NCI-H2029 (cell line): ENCODE results near the gene TPSB2.
A peak's percentile ranks its signal among the peaks of the same experiment; 100 is the strongest.
"Not testable (repeated sequence)": the region's sequence is repeated elsewhere in the genome, so short reads cannot be mapped to it uniquely, and the experiment has no call there.

Source experiments
- DNase-seq: peaks from one replicate; lab custom pipeline; 2025; lab: John Stamatoyannopoulos, UW

TPSB2 gene

GRCh38 chr16:1199347-1200013, 30.5 kb downstream of the TPSB2 start:
- DNase-seq, result no peak

DNA sequence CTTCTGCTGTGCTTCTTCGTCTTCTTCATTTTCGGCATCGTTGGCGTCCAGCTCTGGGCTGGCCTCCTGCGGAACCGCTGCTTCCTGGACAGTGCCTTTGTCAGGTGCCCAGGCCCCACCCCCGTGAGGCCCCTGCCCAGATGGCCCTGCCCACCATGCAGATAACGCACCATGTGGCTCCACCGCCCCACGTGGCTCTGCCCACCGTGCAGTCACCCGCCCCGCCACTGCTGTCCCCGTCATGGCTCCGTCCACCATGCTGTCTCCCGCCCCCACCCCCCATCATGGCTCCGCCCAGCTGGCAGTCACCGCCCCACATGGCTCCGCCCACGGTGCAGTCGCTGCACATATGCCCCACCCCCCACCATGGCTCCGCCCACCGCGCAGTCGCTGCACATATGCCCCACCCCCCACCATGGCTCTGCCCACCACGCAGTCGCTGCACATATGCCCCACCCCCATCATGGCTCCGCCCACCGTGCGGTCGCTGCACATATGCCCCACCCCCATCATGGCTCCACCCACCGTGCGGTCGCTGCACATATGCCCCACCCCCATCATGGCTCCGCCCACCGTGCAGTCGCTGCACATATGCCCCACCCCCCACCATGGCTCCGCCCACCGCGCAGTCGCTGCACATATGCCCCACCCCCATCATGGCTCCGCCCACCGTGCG, 31.2 kb downstream of the TPSB2 start:
- DNase-seq, result not testable (repeated sequence)

DNA sequence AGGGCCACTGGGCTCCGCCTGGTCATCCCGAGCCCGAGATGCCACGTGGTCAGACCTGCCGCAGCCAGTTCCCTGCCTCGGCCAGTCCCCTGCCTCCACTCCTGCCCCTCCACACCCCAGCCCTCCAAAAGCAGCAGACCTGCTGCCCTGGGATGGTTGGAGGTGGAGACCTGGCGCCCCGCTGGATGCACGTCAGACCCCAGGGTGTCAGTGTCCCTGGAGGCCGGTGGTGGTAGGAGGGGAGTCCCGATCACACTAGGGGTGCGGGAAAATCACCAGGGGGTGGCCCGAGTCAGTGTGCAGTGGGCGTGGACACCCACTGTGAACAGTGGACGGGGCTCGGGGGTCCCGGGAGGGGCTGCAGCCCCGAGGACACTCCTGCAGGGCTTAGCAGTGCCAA, 31.8 kb downstream of the TPSB2 start:
- DNase-seq, result no peak

DNA sequence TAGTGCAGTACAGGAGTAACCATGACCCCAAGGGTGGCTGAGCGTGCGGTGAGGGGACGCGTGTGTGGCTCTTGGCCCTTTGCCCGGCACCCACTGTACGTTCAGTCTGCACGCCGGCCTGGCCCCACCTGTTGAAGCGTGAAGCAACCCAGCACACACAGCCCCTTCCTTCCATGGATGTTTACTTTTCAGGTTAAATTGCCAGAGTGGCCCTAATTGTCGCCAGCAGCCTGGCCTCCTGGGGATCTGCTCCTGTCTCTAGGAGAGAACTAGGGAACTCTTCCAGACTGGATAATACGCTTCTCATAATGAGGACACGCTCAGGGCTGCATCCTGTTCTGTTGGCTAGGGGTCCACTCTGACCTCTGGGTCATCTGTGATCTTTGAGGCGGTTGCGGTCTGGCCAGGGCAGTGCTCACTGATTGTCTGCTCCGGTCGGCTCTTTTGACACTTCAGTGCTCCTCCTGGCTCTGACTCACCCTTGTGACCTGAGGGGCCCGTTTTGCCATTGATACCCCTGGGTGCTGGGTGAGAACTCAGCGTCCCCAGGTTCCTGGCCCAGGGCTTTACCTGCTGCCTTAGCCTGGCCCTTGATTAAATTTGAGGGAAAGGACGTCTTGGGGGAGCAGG, 32.6 kb downstream of the TPSB2 start:
- peak; percentile 25 for DNase-seq

DNA sequence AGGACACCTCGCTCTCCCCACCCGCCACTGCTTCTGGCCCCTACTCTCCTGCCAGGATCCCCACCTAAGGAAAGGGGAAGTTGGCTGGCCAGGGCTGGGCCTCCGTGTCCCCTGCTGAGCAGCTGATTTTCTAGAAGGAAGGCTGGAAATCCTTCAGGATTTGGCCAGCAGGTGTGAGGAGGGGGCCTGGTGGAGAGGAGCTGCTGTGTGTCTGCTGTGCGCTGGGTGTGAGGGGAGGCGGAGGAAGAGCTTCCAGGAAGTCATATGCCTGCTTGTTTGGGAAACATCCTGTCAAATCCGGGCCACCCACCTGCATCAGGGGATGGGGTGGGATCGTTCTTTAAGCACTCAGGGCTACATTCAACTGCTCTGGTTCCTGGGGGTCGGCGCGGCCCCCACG, 33.5 kb downstream of the TPSB2 start:
- DNase-seq, result no peak

DNA sequence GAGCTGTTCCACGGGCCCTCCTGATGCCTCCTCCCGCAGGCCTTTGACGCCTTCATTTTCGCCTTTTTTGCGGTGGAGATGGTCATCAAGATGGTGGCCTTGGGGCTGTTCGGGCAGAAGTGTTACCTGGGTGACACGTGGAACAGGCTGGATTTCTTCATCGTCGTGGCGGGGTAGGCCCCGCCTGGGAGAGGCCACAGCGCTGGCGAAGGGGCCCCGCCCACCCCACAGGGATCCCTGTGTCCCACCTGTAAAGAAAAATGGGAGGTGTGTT, 34.7 kb downstream of the TPSB2 start:
- DNase-seq, result no peak

DNA sequence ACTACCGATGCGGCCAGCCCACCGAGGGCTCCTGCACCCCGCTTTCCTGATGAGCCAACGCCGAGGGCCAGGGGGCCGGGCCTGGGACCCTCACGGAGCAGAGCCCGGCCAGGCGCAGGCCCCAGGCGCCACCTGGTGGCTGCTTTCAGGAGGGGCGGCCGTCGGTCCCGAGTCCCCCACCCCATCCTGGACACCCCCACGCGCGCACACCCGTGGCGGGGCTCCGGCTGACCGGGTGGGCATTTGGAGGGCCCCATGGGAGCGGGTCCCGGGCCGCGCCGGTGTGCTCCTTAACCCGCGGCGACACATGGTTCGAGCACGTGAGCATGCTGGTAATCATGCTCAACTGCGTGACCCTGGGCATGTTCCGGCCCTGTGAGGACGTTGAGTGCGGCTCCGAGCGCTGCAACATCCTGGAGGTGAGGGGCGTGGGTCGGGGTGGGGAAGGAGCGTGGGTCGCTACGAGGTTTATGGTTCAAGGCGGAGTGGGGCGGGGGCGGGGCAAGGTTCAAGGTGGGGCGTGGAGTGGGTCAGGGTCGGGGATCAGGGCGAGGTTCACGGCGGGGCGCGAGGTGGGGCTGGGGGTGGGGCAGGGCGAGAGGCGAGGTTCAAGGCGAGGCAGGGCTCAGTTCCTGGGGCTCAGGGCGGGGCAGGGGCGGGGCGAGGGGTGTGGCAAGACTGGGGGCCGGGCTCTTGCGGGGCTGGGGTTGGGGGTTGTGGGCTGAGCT, 35.2 kb downstream of the TPSB2 start:
- DNase-seq, result no peak

DNA sequence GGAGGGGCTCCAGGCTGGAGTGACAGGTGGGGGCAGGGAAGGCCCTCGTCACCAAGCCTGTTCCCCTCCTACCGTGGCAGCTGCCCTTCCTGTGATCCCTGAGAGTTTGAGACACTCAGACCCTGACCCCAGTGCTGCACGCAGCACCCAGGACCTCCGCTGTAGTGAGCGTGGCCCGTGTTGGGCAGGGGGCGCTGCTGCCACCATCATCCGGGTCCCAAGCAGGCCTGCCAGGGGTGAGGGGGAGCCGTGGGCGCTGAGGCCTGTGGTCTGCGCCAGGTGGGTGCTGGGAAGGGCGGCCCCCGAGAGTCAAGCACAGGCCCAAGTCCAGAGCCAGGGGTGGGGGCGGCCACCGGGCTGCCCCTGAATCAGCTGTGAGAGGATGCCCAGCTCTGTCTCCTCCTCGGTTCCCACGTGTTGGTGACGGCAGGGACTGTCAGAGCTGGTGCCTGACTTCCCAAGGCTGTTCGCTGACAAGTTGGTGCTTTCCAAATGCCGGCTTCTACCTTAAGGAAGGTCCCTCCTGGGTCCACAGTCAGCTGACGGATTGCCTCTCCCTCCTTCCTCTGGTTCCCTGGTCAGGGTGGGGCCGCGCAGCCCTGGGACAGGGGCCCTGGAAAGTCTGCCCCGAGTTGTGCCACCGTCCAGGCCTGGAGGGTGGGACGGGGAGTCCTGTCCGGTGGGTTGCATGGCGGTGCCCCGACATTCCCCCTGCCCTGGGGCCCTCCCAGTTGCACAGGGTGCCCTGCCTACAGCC, 36.0 kb downstream of the TPSB2 start:
- DNase-seq, result no peak

DNA sequence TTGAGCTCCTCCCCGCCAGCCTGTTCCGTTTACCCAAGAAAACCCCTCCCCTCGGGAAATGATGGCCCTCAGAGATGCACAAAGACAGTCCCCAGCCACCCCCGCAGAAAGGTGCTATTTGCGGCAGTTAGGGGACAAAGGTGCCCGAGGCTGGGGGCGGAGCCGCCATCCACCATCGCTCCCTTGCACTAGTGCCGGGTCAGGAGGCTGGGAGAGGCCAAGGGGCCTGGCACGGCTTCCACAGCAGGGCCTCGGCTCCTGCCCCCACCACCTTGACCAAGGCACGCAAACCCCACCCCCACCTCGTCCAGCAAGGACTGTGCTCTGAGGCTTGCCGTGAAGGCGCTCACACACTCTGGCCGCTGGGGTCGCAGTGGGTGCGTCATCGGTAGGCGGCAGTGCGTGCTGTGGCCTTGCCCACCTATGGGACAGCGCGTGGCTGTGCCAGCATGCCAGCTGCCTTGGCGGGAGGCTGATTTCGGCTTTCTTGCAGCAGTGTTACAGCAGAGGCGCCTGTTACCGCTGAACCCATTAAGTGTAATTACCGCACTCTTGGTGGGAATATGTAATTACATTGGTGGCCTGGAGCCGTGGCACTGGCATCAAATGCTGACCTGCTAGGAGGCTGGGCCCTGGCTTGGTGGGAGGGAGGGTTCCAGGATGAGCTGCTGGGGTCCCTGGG, 36.7 kb downstream of the TPSB2 start:
- peak; percentile 21 for DNase-seq

DNA sequence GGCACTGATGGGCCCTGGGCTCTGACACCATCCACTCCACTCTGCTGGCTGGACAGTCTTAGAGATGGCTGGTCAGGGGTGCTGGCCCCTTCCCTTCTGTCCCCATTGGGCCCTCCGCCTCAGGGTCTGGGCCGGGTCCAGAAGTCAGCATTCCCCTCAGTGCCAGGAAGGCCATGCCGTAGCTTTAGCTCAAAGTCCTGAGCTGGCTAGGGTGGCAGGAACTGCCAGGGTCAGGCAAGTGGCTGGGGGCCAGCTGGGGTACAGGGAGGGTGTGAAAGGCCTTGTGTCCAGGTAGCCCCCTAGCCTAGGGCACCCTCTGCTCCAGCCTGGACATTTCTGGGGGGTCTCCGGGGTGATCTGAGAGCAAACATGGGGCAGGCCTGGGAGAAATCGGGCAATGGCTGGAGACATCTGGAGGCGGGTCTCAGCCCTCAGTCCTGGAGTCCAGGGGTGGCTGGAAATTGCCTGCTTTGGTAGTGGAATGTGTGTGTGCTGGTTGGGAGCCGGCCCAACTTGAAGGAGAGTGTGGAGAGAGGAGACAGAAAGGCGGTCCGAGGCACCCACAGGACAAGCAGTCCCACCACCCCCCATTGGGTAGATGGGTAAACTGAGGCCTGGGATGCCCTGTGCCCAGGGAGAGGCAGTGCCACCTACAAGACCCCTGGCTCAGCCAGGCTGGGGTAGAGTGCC, 37.5 kb downstream of the TPSB2 start:
- DNase-seq, result no peak

- not testable (repeated sequence) for DNase-seq
These were observed 39.2 kb downstream of the TPSB2 start for GRCh38 chr16:1190789-1191188.

DNA sequence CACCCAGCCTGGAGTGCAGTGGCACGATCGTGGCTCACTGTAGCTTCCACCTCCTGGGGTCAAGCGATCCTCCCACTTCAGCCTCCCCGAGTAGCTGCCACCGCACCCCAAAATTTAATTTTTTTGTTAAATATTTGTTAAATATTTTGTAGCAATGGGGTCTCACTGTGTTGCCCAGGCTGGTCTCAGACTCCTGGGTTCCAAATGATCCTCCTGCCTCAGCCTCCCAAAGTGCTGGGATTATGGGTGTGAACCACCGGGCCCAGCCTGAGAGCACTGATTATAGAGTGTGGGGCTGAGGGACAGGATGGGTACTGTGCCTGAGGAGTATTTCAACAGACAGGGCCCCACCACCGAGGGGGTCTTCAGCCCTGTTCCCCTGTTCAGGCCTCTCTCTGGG, 40.5 kb downstream of the TPSB2 start:
- no peak for DNase-seq

DNA sequence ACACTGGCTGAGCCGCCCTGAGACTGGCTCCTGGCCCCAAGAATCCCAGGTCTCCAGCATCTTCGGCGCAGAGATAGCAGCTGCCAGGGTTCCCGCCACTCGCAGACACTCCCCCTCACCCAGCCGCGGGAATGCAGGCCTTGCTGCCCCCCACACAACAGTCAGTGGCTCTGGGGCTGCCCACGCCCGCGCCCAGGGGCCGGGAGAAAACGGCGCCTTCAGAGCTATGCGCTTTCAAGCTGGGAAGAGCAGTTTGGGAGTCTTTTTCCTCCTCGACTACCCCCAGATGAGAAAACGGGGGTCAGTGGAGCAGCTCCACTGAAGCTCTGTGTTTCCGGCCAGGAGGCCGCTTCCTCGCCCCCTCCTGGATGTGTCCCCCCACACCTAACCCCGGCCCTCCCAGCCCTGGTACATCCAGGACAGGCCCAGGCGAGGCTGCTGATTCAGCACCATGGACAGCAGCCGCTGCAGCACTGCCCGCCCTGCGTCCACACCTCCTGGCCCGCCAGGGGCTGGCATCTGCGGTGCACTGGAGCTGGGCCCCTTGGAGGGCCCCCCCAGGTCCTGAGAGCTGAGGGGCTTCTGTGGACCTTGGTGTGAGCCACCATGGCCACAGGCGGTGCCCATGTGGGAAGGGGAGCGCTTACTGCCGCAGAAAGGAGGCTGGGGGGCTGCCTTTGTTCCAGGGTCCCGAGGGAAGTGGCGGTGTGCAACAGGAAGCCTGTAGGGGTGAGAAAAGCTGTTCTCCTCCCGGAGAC, 41.4 kb downstream of the TPSB2 start:
- DNase-seq, result no peak

- DNase-seq, result not testable (repeated sequence)
These were observed 44.4 kb downstream of the TPSB2 start for GRCh38 chr16:1185460-1186207.

DNA sequence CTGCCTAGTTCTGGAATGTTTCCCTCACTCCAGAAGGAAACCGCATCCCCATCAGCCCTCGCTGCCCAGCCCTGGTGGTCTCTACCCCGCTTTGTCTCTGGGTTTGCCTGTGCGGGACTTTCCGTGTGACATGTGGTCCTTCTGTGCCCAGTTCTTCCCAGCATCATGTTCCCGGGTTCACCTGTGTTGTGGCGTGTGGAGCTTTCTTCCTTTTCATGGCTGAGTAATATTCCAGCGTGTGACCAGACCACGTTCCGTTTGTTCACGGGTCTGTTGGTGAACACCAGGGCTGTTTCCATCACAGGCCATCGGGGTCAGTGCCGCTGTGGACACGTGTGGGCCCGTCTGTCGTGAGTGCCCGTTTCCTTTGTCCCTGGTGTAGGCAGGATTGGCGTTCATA, 45.0 kb downstream of the TPSB2 start:
- DNase-seq, result no peak

GRCh38 chr16:1184156-1184868, 45.7 kb downstream of the TPSB2 start:
- DNase-seq, result no peak

DNA sequence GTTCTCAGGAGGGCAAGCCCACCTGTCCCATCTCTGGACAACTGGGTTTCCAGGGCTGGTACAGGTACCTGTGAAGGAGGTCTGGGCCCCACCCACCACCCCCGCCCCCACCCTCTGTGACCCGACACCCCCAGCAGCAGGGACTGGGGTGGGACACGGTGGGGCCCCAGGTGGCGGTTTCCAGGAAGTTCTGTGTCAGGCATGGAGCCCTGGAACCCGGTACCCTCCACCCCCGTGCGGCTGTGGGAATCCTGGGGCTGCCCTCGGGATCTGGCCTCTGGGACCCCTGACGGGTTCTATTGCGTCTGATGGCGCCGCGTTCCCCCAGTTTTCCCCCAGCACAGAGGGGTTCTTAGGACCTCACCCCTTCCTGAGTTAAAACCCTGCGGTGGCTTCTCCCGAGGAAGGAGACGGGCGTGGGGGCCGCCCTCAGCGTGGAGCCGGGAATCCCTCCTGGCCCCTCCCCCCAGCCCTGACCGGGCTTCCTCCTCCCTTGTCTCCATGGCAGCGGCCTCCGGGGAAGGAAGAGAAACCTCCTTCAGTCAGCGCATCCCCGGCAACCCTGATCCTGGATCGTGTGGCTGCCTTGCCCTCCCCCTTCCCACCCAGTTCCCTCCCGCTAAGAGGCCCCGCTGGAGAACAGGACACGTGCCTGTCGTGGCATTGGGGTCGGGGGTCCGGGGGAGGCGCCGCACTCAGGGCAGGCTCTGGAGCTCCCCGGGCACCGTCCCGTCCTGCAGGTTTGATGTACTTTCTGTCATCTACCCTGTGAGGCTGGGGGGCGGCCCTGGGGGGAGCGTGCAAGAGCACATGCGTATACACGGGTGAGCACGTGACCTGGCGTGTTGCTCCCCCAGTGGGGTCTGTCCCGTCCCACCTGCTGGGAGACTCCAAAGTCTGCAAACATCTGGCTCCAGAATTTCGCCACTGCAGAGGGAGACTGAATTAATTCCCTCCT, 46.8 kb downstream of the TPSB2 start:
- DNase-seq, result peak; percentile 59

DNA sequence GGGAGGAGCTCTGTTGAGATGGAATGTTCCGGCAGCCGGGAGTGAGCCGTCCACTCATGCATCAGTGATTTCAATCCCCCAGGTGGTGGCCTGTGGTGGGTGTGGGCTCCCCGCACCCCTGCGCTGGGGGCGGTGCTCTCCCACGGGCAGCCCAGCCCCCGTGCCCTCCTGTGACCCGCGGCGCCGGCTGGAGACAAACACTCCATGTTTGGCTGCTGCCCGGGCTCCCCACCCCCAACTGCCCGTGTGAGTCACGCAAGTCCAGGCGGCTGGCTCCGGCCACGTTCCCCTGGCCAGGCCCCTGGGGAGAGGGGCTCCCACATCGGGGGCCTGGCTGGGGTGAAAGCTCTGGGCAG, 47.7 kb downstream of the TPSB2 start:
- DNase-seq, result no peak
